ENCODE data around the gene NAA15.

DNA sequence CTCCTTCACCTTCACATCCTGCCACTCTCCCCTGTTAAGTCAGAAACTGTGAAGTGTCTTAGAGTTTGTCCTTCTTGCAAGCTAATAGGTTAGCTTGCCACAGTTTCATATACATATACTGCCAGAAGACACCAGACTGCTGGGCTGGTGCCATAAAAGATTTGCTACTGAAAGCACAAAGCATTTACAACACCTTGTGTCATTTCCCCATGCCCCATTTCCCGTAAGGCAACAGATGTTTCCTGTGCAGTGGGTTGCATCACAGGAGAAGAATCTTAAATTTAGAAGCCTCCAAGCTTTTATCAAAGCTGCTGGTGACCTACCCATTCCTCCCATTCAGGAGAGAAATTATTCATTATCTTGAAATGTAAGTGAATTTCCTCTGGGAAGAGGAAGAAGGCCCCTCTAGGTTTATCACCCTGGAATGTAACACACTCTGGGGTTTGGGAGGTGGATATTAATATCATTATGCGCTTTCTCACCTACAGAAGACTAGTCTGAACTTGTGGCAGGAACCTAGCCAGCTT, 118.1 kb downstream of the NAA15 start:
- TF ChIP-seq TARDBP (IDR thresholded peaks at IDR 0.05): no peak
- TF ChIP-seq HDGF (IDR thresholded peaks at IDR 0.05; ENCODE audit: borderline replicate concordance): no peak
- TF ChIP-seq SP1 (IDR thresholded peaks at IDR 0.05): no peak
- TF ChIP-seq ZNF384 (IDR thresholded peaks at IDR 0.05): no peak
- TF ChIP-seq NFRKB (IDR thresholded peaks at IDR 0.05): no peak
- no peak for TF ChIP-seq FOXM1 (IDR thresholded peaks at IDR 0.05; ENCODE audit: borderline replicate concordance)
- no peak for TF ChIP-seq CTBP1 (IDR thresholded peaks at IDR 0.05; ENCODE audit: borderline replicate concordance)
- no peak for TF ChIP-seq SUZ12 (IDR thresholded peaks at IDR 0.05)
- no peak for TF ChIP-seq ELF4 (IDR thresholded peaks at IDR 0.05)

All from HEK293T (cell line).